ENCODE measurements around the gene CDC42SE2.

Gene CDC42SE2

DNA sequence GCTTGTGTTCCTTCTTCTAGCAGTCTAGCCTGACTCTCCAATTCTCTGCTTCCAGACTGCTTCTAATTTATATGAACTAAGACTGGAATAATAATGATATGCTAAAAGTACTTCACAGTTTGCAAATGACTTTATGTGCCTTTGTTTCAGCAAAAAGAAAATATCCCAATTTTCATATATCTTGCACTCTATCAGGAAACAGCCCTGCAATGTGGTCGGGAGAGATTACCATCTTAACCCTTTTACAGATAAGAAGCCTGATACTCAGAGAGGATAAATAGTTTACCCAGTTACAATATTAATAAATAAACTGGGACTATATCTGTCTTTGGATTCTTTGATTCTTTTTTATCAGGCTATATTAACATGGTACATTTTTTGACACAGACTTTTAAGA is 126.0 kb downstream of the CDC42SE2 start:
- no peak overlapping the region for H2AFZ ChIP-seq (ENCODE audit: low read length)
- no peak overlapping the region for H3K27ac ChIP-seq (ENCODE audit: low read depth, low read length, poor library complexity, severe bottlenecking)
- H3K9ac ChIP-seq (ENCODE audit: low read length), result no peak overlapping the region
- no peak overlapping the region for H3K4me2 ChIP-seq (ENCODE audit: low read length)
- no peak overlapping the region for H3K4me3 ChIP-seq (ENCODE audit: low read depth, low read length, poor library complexity, severe bottlenecking)
- no peaks in the 10 kb centered on the region for H3F3A ChIP-seq (ENCODE audit: insufficient read depth, low read length)
- H3K36me3 ChIP-seq (ENCODE audit: insufficient read depth, low read length), result peaks cover 93% of the 10 kb centered on the region
- no peak for TF ChIP-seq EZH2 (IDR thresholded peaks at IDR 0.05; ENCODE audit: borderline replicate concordance, low read length)
- TF ChIP-seq CTCF (IDR thresholded peaks at IDR 0.05; ENCODE audit: low read length), result no peak
- H4K20me1 ChIP-seq (ENCODE audit: insufficient read depth, low read length), result no peaks in the 10 kb centered on the region
- H3K27me3 ChIP-seq (ENCODE audit: insufficient read depth, low read length), result no peaks in the 10 kb centered on the region
- H3K4me1 ChIP-seq (ENCODE audit: insufficient read depth, low read length, severe bottlenecking), result peaks cover 15% of the 10 kb centered on the region
- H3K9me2 ChIP-seq (ENCODE audit: low read depth, low read length), result no peaks in the 10 kb centered on the region
- H3K9me3 ChIP-seq (ENCODE audit: low read length), result no peaks in the 10 kb centered on the region
- no peaks in the 10 kb centered on the region for H3K79me2 ChIP-seq (ENCODE audit: insufficient read depth, low read length)

DNA sequence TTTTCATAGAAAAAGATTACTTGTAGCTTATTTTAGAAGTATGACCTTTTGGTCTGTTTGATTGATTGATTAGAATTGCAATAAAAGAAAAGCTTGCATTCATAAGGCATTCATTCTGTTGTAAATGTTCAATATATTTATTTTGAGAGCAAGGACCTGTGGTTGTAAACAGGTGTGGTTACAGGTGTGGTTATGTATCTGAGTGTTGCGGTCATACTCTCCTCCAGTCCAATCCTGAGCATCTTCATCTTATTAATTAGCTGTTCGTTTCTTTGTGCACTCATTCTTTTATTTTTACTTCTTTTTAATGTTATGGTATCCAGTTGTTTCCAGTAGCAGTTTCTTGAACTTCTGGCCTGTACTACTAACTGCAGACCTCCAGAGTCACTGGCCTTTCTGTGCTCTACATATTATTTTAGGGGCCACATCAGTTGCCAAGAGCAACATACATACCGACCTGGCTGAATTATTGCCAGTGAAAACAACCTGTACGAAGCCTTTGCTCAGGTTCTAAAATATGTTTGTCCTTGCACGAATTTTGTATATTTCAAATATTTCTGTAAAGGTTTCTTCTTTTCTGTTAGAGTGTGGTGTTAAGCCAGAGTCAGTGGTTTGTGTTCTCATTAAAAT is 128.7 kb downstream of the CDC42SE2 start:
- Histone ChIP-seq H3K4me2 (ENCODE audit: low read length) (no peak overlapping the region), H4K20me1 (ENCODE audit: insufficient read depth, low read length) (no peaks in the 10 kb centered on the region), H3K36me3 (ENCODE audit: insufficient read depth, low read length) (peaks cover 93% of the 10 kb centered on the region), H3K9me2 (ENCODE audit: low read depth, low read length) (no peaks in the 10 kb centered on the region), H3K4me1 (ENCODE audit: insufficient read depth, low read length, severe bottlenecking) (peaks cover 16% of the 10 kb centered on the region), H3K9me3 (ENCODE audit: low read length) (no peaks in the 10 kb centered on the region), H3K27ac (ENCODE audit: low read depth, low read length, poor library complexity, severe bottlenecking) (no peak overlapping the region), H3K79me2 (ENCODE audit: insufficient read depth, low read length) (no peaks in the 10 kb centered on the region), H3F3A (ENCODE audit: insufficient read depth, low read length) (no peaks in the 10 kb centered on the region), H3K4me3 (ENCODE audit: low read depth, low read length, poor library complexity, severe bottlenecking) (no peak overlapping the region), H2AFZ (ENCODE audit: low read length) (no peak overlapping the region), H3K9ac (ENCODE audit: low read length) (no peak overlapping the region), H3K27me3 (ENCODE audit: insufficient read depth, low read length) (no peaks in the 10 kb centered on the region)
- TF ChIP-seq CTCF (IDR thresholded peaks at IDR 0.05; ENCODE audit: low read length), result no peak

- Histone ChIP-seq H3K4me1 (ENCODE audit: insufficient read depth, low read length, severe bottlenecking) (peaks cover 16% of the 10 kb centered on the region), H3K9me2 (ENCODE audit: low read depth, low read length) (no peaks in the 10 kb centered on the region), H3K27me3 (ENCODE audit: insufficient read depth, low read length) (no peaks in the 10 kb centered on the region), H3K4me3 (ENCODE audit: low read depth, low read length, poor library complexity, severe bottlenecking) (no peak overlapping the region), H3F3A (ENCODE audit: insufficient read depth, low read length) (no peaks in the 10 kb centered on the region), H3K9ac (ENCODE audit: low read length) (no peak overlapping the region), H2AFZ (ENCODE audit: low read length) (no peak overlapping the region), H3K9me3 (ENCODE audit: low read length) (no peaks in the 10 kb centered on the region), H3K36me3 (ENCODE audit: insufficient read depth, low read length) (peaks cover 96% of the 10 kb centered on the region), H3K27ac (ENCODE audit: low read depth, low read length, poor library complexity, severe bottlenecking) (peak overlapping the region; percentile 30), H3K4me2 (ENCODE audit: low read length) (no peak overlapping the region), H3K79me2 (ENCODE audit: insufficient read depth, low read length) (no peaks in the 10 kb centered on the region), H4K20me1 (ENCODE audit: insufficient read depth, low read length) (no peaks in the 10 kb centered on the region)
- TF ChIP-seq CTCF (IDR thresholded peaks at IDR 0.05; ENCODE audit: low read length), result no peak
Measured at GRCh38 chr5:131393498-131393968, 129.7 kb downstream of the CDC42SE2 start.

All from OCI-LY1 (cell line).